Measurements from ENCODE around the gene ZNF462.

DNA sequence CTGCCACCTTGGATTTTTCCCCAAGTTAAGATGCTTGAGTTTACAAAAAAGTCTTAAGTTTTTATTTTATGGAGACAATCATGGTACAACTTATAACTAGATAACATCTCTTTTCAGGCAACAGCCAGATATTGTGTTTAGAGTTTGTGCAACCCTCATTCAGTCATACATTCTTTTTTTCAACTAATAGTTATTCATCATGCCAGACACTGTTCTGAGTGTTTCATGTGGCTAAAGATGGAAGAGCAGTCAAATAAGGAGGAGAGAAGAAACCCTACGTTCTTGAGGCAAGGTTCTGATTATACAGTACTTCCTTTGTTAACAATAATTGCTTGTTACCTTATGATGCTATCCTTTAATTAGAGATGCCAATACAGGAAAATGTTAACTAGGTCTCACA is 42.1 kb upstream of the ZNF462 start:
- TF ChIP-seq, protein P1, sequence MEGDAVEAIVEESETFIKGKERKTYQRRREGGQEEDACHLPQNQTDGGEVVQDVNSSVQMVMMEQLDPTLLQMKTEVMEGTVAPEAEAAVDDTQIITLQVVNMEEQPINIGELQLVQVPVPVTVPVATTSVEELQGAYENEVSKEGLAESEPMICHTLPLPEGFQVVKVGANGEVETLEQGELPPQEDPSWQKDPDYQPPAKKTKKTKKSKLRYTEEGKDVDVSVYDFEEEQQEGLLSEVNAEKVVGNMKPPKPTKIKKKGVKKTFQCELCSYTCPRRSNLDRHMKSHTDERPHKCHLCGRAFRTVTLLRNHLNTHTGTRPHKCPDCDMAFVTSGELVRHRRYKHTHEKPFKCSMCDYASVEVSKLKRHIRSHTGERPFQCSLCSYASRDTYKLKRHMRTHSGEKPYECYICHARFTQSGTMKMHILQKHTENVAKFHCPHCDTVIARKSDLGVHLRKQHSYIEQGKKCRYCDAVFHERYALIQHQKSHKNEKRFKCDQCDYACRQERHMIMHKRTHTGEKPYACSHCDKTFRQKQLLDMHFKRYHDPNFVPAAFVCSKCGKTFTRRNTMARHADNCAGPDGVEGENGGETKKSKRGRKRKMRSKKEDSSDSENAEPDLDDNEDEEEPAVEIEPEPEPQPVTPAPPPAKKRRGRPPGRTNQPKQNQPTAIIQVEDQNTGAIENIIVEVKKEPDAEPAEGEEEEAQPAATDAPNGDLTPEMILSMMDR (conservative IDR thresholded peaks at IDR 0.05; ENCODE audit: low read depth, low read length), result no peak
- no peak for TF ChIP-seq RAD21 (IDR thresholded peaks at IDR 0.05; ENCODE audit: low read length)
- no peak for TF ChIP-seq MAFK (IDR thresholded peaks at IDR 0.05; ENCODE audit: low read depth, low read length)
- no peak for TF ChIP-seq FOS (IDR thresholded peaks at IDR 0.05; ENCODE audit: low read depth, low read length)
- no peak for TF ChIP-seq POLR2A (IDR thresholded peaks at IDR 0.05; ENCODE audit: low read depth, low read length)
- TF ChIP-seq CHD1 (IDR thresholded peaks at IDR 0.05; ENCODE audit: low read depth, low read length), result no peak
- no peak for TF ChIP-seq MAZ (IDR thresholded peaks at IDR 0.05; ENCODE audit: borderline replicate concordance, low read depth, low read length)
- TF ChIP-seq, protein P2, sequence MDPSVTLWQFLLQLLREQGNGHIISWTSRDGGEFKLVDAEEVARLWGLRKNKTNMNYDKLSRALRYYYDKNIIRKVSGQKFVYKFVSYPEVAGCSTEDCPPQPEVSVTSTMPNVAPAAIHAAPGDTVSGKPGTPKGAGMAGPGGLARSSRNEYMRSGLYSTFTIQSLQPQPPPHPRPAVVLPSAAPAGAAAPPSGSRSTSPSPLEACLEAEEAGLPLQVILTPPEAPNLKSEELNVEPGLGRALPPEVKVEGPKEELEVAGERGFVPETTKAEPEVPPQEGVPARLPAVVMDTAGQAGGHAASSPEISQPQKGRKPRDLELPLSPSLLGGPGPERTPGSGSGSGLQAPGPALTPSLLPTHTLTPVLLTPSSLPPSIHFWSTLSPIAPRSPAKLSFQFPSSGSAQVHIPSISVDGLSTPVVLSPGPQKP (IDR thresholded peaks at IDR 0.05; ENCODE audit: borderline replicate concordance, low read depth, low read length), result no peak
- no peak for TF ChIP-seq RFX5 (IDR thresholded peaks at IDR 0.05; ENCODE audit: low read depth, low read length)
- TF ChIP-seq, protein P3, sequence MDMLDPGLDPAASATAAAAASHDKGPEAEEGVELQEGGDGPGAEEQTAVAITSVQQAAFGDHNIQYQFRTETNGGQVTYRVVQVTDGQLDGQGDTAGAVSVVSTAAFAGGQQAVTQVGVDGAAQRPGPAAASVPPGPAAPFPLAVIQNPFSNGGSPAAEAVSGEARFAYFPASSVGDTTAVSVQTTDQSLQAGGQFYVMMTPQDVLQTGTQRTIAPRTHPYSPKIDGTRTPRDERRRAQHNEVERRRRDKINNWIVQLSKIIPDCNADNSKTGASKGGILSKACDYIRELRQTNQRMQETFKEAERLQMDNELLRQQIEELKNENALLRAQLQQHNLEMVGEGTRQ (IDR thresholded peaks at IDR 0.05; ENCODE audit: low read depth, low read length), result no peak
